NCI-H1092 (cell line): Measurements from ENCODE around the gene CALHM4.
"Not testable (repeated sequence)": the region's sequence is repeated elsewhere in the genome, so short reads cannot be mapped to it uniquely, and the experiment has no call there.

Experiments used
- DNase-seq: peaks from one replicate; lab custom pipeline; 2025; lab: John Stamatoyannopoulos, UW

The CALHM4 gene

DNA sequence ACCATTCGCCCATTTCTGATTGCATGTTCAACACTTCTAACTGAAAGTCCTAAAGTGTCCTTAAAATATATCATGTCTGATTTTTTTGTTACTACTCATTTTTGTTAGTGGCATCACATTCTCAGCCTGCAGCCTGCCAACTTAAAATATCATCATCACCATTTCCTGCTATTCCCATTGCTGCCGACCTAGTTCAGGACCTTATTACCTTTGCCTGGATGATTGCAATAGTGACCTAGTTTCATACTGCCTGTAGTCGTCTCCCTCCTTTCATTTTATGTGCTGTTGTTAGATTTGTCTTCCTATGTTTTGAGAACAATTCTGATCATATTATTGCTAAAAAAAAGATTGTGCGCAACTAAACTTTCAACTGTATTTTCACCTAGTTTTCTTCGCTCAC is 23.9 kb downstream of the CALHM4 start:
- DNase-seq, result no peak

DNA sequence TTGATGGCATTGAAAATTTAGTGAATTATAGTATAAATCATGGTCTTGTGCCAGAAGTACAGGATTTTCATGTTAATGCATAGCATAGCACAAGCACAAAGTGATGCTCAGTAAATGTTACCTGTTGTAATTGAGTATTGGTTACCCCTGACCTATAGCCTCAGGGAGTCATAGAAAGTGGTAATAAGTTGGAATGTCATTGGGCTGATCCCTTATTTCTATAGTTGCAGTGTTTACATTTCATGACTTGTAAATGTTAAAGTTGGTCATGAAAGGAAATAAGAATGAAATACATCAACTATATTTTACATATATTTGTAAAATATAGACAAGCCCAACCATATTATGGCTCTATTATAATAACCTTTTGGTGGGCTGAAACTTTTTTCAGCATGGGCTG is 24.8 kb downstream of the CALHM4 start:
- DNase-seq, result no peak

DNA sequence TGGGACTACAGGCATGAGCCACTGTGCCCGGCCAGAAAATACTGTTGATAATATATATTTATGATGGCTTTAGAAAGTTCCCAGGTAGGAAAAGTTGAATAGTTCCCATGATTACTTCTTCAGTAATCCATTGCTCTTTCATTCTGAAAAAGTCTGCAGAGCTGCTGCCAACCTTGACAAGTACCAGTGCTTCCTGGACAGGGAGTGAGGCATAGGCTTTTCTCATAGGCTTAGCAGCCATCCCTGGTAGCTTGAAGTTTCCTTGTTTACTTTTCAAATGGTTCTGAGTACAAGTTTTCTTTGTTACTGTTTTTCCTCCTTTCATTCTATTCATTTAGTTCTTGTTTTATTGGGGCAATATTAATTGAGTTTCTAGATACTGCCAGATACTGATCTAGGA is 25.6 kb downstream of the CALHM4 start:
- DNase-seq, result no peak

DNA sequence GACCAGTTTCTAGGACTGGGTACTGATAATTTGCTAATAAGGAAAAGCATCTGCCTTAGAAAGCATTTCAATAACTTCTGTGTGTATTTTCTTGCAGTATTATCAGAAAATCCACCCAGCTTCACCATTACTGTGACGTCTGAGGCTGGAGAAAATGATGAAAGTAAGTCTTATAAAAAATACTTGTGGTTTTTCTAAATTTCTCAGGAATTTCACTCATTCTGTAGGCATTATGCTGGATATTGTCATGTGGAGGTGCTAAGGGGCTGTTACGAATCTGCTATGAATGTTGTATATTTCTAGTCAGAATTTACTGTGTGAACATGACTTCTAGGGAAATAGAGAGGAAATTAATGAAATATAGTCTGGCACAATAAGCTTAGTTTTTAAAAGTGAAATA is 26.6 kb downstream of the CALHM4 start:
- DNase-seq, result no peak

DNA sequence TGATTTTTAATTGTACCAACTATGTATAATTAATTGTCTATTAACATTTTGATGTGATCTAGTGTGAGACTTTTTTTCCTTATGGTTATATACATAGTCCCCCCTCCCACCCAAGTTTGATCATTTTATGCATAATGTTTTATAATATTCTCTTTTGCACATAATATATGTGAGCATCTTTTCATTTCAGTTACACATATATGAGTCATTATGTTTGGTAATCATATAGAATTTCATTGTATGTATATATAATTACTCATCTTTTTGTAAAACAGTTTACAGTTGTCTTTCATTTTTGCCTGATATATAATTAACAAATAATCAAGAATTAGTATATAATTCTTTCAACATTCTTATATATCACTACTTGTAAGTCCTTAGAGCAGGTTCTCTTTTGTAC is 32.7 kb downstream of the CALHM4 start:
- no peak for DNase-seq

DNA sequence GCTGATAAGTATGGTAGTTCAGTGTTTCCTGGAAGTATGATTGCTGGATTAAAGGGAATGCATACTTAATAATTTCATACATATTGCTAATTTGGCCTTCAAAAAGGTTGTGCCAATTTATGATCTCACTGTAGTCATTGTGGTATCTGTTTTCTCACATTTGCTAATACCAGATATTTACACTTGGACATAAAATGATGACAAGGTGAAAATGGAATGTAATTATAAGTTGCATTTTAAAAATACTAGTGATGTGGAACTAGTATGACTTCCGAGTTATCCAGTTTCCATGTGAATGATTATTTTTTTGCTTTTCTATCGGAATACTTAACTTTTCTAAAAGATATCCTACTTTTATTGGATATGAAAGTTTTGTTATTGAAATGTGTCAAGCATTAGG is 33.2 kb downstream of the CALHM4 start:
- no peak for DNase-seq

DNA sequence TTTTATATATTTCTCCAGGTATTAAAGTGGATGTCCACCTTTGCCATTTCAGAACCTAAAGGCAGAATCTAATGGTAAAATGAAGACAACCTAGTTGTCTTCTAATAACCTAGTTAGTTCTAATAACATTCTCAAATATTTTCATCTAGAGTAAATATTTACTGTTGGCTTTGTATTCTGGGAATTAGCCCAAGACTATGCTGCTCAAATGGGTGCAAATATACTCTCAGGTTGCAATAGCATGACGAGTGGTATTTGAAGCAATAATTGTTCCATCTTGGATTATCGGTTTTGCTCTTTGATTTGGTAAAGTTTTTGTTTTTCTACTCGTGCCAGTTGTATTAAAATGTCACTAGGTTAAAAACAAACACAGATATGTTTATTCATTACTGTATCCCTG is 41.7 kb downstream of the CALHM4 start:
- no peak for DNase-seq

DNA sequence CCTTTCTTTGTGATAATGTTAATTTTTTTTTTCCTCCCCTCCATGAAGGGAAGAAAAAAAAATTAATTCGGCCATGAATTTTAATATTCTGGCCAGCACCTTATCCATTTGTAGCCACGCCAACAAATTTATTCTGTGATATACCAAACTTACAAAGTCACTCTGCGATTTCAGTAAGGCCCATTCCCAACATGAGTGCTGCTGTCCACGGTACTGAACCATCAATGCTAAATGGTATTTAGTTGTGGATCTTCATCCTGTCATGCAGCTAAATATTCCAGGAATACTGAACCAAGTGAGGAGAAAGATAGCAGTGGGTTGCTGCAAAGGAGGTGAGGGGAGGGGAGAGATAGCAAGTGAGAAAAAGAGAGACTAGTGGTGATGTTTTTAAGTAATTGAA is 43.3 kb downstream of the CALHM4 start:
- DNase-seq, result no peak

DNA sequence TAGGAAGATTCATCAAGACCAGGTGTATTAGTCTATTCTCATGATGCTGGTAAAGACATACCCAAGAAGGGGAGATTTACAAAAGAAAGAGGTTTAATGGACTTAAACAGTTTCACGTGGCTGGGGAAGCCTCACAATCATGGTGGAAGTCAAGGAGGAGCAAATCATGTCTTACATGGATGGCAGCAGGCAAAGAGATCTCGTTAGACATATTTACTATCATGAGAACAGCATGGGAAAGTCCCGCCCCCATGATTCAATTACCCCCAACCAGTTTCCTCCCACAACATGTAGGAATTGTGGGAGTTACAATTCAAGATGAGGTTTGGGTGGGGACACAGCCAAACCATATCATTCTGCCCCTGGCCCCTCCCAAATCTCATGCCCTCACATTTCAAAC is 50.4 kb downstream of the CALHM4 start:
- DNase-seq, result not testable (repeated sequence)

DNA sequence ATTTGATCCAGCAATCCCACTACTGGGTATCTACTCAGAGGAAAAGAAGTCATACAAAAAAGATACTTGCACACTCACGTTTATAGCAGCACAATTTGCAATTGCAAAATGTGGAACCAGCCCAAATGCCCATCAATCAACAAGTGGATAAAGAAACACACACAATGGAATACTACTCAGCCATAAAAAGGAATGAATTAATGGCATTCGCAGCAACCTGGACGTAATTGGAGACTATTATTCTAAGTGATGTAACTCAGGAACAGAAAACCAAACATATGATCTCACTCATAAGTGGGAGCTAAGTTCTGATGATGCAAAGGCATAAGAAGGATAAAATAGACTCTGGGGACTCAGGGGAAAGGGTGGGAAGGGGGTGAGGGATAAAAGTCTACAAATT is 51.3 kb downstream of the CALHM4 start:
- not testable (repeated sequence) for DNase-seq

DNA sequence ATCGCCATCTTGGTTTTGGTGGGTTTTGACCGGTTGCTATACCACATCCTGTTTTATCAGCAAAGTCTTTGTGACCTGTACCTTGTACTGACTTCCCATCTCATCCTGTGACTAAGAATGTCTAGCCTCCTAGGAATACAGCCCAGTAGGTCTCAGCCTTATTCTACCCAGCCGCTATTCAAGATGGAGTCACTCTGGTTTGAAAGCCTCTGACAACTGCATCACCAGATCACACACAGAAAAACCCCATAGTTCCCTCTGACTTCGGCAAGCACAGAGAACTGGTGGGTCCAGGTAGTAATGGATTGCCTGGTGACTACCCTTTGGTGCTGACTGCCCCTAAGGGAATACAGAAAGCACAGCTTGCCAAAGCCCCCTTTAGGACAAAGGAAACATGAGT is 52.4 kb downstream of the CALHM4 start:
- no peak for DNase-seq
